ENCODE results near the gene FECH. TPM values are rescaled to one million over a fixed set of nuclear protein-coding genes. Genes with fewer than 3 reads are reported as not detected.

The FECH gene
- polyA plus RNA-seq, 3 donors = 9.7 to 23.3 (median 9.9) TPM

DNA sequence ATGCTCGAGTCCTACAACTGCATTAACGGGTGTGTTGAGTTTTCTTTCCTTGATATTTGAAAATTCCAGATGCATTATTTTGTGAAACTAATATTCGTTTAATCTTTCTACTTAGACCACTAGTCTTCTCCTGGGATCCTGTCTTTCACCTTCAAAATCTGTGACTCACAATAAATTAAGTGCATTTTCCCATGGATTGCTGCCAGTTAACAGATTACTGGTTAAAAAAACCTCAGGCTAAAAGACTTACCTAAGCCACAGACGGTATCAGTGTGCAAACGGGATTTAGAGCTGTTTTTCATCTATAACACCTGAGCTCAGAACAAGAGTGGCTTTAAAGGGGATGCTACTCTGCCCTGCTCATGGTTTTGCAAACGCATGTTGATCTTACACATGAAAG, 10.2 kb downstream of the FECH start:
- no peak overlapping the region for H2AFZ ChIP-seq (ENCODE audit: insufficient read depth, low read depth, low read length, poor library complexity, severe bottlenecking)
- Mint-ChIP-seq H3K36me3 (peaks cover 50 to 58% of the 10 kb centered on the region in 2 donors), H3K27me3 (ENCODE audit: low read depth in 3 of 3) (peaks cover 0 to 2% (median 0%) of the 10 kb centered on the region in 3 donors), H3K4me1 (peaks cover 9% of the 10 kb centered on the region), H3K9me3 (peaks cover 0 to 3% (median 0%) of the 10 kb centered on the region in 7 donors), H3K27ac (no peak overlapping the region), H3K4me3 (no peak overlapping the region)
- H3K9me3 ChIP-seq (replicated peaks in 1 of 2; ENCODE audit: control insufficient read depth in 1 of 2, insufficient read depth in 1 of 2, low read length in 2 of 2) = no peaks in the 10 kb centered on the region
- peaks cover 8 to 10% of the 10 kb centered on the region in 2 donors for H3K4me1 ChIP-seq (ENCODE audit: control insufficient read depth in 1 of 2, insufficient read depth in 2 of 2, low read length in 2 of 2)
- no peak overlapping the region for H3K27ac ChIP-seq (ENCODE audit: low read depth in 1 of 2, low read length in 2 of 2)
- H3K4me3 ChIP-seq (replicated peaks in 1 of 3; ENCODE audit: low read depth in 2 of 3, low read length in 3 of 3) = no peak overlapping the region
- H3K27me3 ChIP-seq (ENCODE audit: control insufficient read depth in 2 of 2, insufficient read depth in 2 of 2, low read length in 2 of 2) = no peaks in the 10 kb centered on the region
- WGBS (ENCODE audit: insufficient coverage) = 100% methylated on average over 1 of the region's 6 CpGs
- intact Hi-C loops (cut with micrococcal nuclease) = no loop called here
- no peak for DNase-seq
- H3K36me3 ChIP-seq (replicated peaks in 1 of 2; ENCODE audit: control insufficient read depth in 1 of 2, insufficient read depth in 2 of 2, low read length in 2 of 2) = peaks cover 20 to 70% of the 10 kb centered on the region in 2 donors
- no peaks in the 10 kb centered on the region for H4K20me1 ChIP-seq (ENCODE audit: insufficient read depth, low read length)
- H3K9ac ChIP-seq (ENCODE audit: insufficient read depth, low read length, poor library complexity, severe bottlenecking) = no peak overlapping the region
- no peaks in the 10 kb centered on the region for H3K79me2 ChIP-seq (ENCODE audit: insufficient read depth, low read length)
- H3K4me2 ChIP-seq (replicated peaks; ENCODE audit: extremely low read depth, low read length, poor library complexity, severe bottlenecking) = no peak overlapping the region
- no peak for TF ChIP-seq CTCF (IDR thresholded peaks at IDR 0.05)

DNA sequence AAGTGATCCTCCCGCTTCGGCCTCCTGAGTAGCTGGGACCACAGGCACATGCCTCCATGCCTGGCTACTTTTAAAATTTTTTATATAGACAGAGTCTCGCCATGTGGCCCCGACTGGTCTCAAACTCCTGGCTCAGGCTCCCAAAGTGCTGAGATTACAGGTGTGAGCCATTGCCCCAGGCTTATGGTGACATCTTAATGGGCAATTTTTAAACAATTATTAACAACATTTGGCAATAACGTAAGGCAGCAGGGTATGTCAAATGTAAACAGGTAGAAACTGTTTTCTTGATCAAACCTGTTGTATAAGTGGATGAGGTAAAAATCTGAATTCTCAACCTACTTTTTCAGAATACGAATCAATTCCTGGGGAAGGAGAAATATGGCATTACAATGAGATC, 11.0 kb downstream of the FECH start:
- Mint-ChIP-seq H3K9me3 (peaks cover 0 to under 1% (median 0%) of the 10 kb centered on the region in 7 donors), H3K4me3 (no peak overlapping the region), H3K27me3 (ENCODE audit: low read depth in 3 of 3) (peaks cover 0 to 2% (median 0%) of the 10 kb centered on the region in 3 donors), H3K27ac (no peak overlapping the region), H3K4me1 (peaks cover 1% of the 10 kb centered on the region), H3K36me3 (peaks cover 58 to 64% of the 10 kb centered on the region in 2 donors)
- Histone ChIP-seq H3K4me1 (ENCODE audit: control insufficient read depth in 1 of 2, insufficient read depth in 2 of 2, low read length in 2 of 2) (peaks cover under 1 to 2% of the 10 kb centered on the region in 2 donors), H3K9ac (ENCODE audit: insufficient read depth, low read length, poor library complexity, severe bottlenecking) (no peak overlapping the region), H3K36me3 (replicated peaks in 1 of 2; ENCODE audit: control insufficient read depth in 1 of 2, insufficient read depth in 2 of 2, low read length in 2 of 2) (peaks cover 28 to 78% of the 10 kb centered on the region in 2 donors), H3K79me2 (ENCODE audit: insufficient read depth, low read length) (no peaks in the 10 kb centered on the region), H3K27me3 (ENCODE audit: control insufficient read depth in 2 of 2, insufficient read depth in 2 of 2, low read length in 2 of 2) (no peaks in the 10 kb centered on the region), H3K4me3 (replicated peaks in 1 of 3; ENCODE audit: low read depth in 2 of 3, low read length in 3 of 3) (no peak overlapping the region), H3K27ac (ENCODE audit: low read depth in 1 of 2, low read length in 2 of 2) (no peak overlapping the region), H2AFZ (ENCODE audit: insufficient read depth, low read depth, low read length, poor library complexity, severe bottlenecking) (no peak overlapping the region), H3K4me2 (replicated peaks; ENCODE audit: extremely low read depth, low read length, poor library complexity, severe bottlenecking) (no peak overlapping the region), H3K9me3 (replicated peaks in 1 of 2; ENCODE audit: control insufficient read depth in 1 of 2, insufficient read depth in 1 of 2, low read length in 2 of 2) (no peaks in the 10 kb centered on the region), H4K20me1 (ENCODE audit: insufficient read depth, low read length) (no peaks in the 10 kb centered on the region)
- WGBS (ENCODE audit: insufficient coverage) = 100% methylated on average over 2 of the region's 6 CpGs
- DNase-seq = no peak
- intact Hi-C loops (cut with micrococcal nuclease) = no loop called here
- TF ChIP-seq CTCF (IDR thresholded peaks at IDR 0.05) = no peak
